HG03342 (cell line): Measurements from ENCODE around the gene HEATR5A.
"Not testable (repeated sequence)": the region's sequence is repeated elsewhere in the genome, so short reads cannot be mapped to it uniquely, and the experiment has no call there.

Experiments used
- ATAC-seq: cut with Tn5 transposase; IDR thresholded peaks from one replicate; pipeline ENCODE4 v1.9.1; 2021; ENCODE audit warnings: mild to moderate bottlenecking, moderate library complexity; ENCODE audit not compliant: unreplicated experiment

HEATR5A gene

GRCh38 chr14:31287294-31287972, 132.9 kb downstream of the HEATR5A start:
- no peak for ATAC-seq

- no peak for ATAC-seq
These were observed 133.7 kb downstream of the HEATR5A start for GRCh38 chr14:31286456-31287293.

GRCh38 chr14:31283578-31284252, 136.6 kb downstream of the HEATR5A start:
- ATAC-seq: peak; percentile 72

GRCh38 chr14:31283153-31283552, 137.2 kb downstream of the HEATR5A start:
- ATAC-seq: peak; percentile 10

GRCh38 chr14:31280871-31281220, 139.5 kb downstream of the HEATR5A start:
- ATAC-seq: no peak

- no peak for ATAC-seq
These were observed 140.0 kb downstream of the HEATR5A start for GRCh38 chr14:31280132-31280870.

GRCh38 chr14:31278883-31279282, 141.5 kb downstream of the HEATR5A start:
- ATAC-seq: no peak

GRCh38 chr14:31277085-31277484, 143.3 kb downstream of the HEATR5A start:
- ATAC-seq: no peak

GRCh38 chr14:31276417-31276816, 143.9 kb downstream of the HEATR5A start:
- not testable (repeated sequence) for ATAC-seq

- ATAC-seq: no peak
These were observed 144.6 kb downstream of the HEATR5A start for GRCh38 chr14:31275731-31276130.

GRCh38 chr14:31271648-31272047, 148.7 kb downstream of the HEATR5A start:
- no peak for ATAC-seq

- no peak for ATAC-seq
These were observed 150.1 kb downstream of the HEATR5A start for GRCh38 chr14:31270196-31270772.

- ATAC-seq: no peak
These were observed 150.6 kb downstream of the HEATR5A start for GRCh38 chr14:31269634-31270195.

- no peak for ATAC-seq
These were observed 152.1 kb downstream of the HEATR5A start for GRCh38 chr14:31268216-31268615.

- no peak for ATAC-seq
These were observed 153.7 kb downstream of the HEATR5A start for GRCh38 chr14:31266437-31267331.

- no peak for ATAC-seq
These were observed 154.5 kb downstream of the HEATR5A start for GRCh38 chr14:31265701-31266398.

GRCh38 chr14:31263485-31264133, 156.7 kb downstream of the HEATR5A start:
- ATAC-seq: no peak
